Karpas-422 (cell line): ENCODE results near the gene RIN1. TPM values are rescaled to one million over a fixed set of nuclear protein-coding genes. Genes with fewer than 3 reads are reported as not detected.
A peak's percentile ranks its signal among the peaks of the same experiment; 100 is the strongest.

ENCODE experiments used
- DNase-seq: peaks from one replicate; pipeline ENCODE4 v3.0.0-alpha.2; 2015
- H2AFZ ChIP-seq: fragments of 200-600 bp; sonication (generic); 2 replicates; pipeline ENCODE4 v1.6.1; 2014; ENCODE audit warnings: antibody characterized with exemption, low read length, mixed read lengths
- H3K27ac ChIP-seq: fragments of 200-600 bp; sonication (generic); 2 replicates; pipeline ENCODE4 v1.5.1; 2014; ENCODE audit warnings: mild to moderate bottlenecking, low read length, moderate library complexity
- H3K27me3 ChIP-seq: fragments of 200-600 bp; sonication (generic); 2 replicates; pipeline ENCODE4 v1.6.1; 2014; ENCODE audit warnings: low read length, mixed read lengths
- H3K36me3 ChIP-seq: fragments of 200-600 bp; sonication (generic); 2 replicates; pipeline ENCODE4 v1.6.1; 2014; ENCODE audit warnings: low read length, mixed read lengths; ENCODE audit not compliant: insufficient read depth
- H3K4me1 ChIP-seq: fragments of 200-600 bp; sonication (generic); 2 replicates; pipeline ENCODE4 v1.6.1; 2014; ENCODE audit warnings: mild to moderate bottlenecking, low read length, mixed read lengths
- H3K4me2 ChIP-seq: fragments of 200-600 bp; sonication (generic); 2 replicates; pipeline ENCODE4 v1.6.1; 2014; ENCODE audit warnings: low read length, low read depth, mild to moderate bottlenecking; ENCODE audit not compliant: poor library complexity, severe bottlenecking
- H3K4me3 ChIP-seq: fragments of 200-600 bp; sonication (generic); 2 replicates; pipeline ENCODE4 v1.5.1; 2014; ENCODE audit warnings: mild to moderate bottlenecking, antibody characterized with exemption, low read length, mixed read lengths
- H3K79me2 ChIP-seq: fragments of 200-600 bp; sonication (generic); 2 replicates; pipeline ENCODE4 v1.6.1; 2014; ENCODE audit warnings: mild to moderate bottlenecking, low read length, mixed read lengths
- H3K9ac ChIP-seq: fragments of 200-600 bp; sonication (generic); 2 replicates; pipeline ENCODE4 v1.6.0; 2014; ENCODE audit warnings: low read length
- H3K9me2 ChIP-seq: fragments of 200-600 bp; sonication (generic), shearing (Covaris generic); replicated peaks from 2 replicates; pipeline ENCODE4 v1.6.0; 2014; ENCODE audit warnings: mild to moderate bottlenecking, low read length, moderate library complexity; ENCODE audit not compliant: insufficient read depth
- H3K9me3 ChIP-seq: fragments of 300-700, 200-600 bp; sonication (generic); 2 replicates; pipeline ENCODE4 v1.6.1; 2014; ENCODE audit warnings: low read length, mixed read lengths
- H4K20me1 ChIP-seq: fragments of 200-600 bp; sonication (generic); 2 replicates; pipeline ENCODE4 v1.6.1; 2014; ENCODE audit warnings: mild to moderate bottlenecking, antibody characterized with exemption, low read length, low read depth; ENCODE audit not compliant: insufficient read depth
- total RNA-seq: library from RNA; depleted of rRNA; stranded (reverse); fragments of >200 nt; shearing (Covaris generic); gene quantifications from 2 replicates; pipeline ENCODE4 v1.2.3, GENCODE V29; 2014; ENCODE audit warnings: low replicate concordance

RIN1 gene
- total RNA-seq, 1 experiment from 2014 or later: 0.78 TPM

DNA sequence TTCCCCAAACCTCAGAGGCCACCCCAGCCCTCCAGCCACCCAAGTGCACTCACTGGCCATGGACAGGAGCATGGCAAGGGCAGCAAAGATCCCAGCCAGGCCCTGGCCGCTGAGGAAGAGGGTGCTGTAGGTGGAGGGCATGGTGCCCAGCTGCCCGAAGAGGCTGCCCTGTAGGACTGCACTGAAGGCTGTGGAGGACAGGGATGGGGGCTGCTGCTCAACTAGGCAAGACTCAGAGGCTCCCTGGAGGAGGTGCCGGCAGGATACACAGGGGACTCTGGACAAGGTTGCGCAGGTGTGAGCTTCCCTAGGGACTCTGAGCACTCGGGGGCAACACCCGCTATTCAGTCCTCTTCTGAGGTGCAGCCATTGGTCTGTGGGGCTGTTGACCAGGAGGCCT is 32.2 kb upstream of the RIN1 start:
- Histone ChIP-seq H3K9me3 (no peaks in the 10 kb centered on the region), H3K79me2 (no peaks in the 10 kb centered on the region), H3K4me3 (no peak overlapping the region), H3K27ac (no peak overlapping the region), H3K9ac (no peak overlapping the region), H3K9me2 (no peaks in the 10 kb centered on the region), H3K36me3 (no peaks in the 10 kb centered on the region), H4K20me1 (0 out of 2 replicates have a peak, but pooled peaks cover 3% of the 10 kb centered on the region), H3K4me2 (no peak overlapping the region), H3K4me1 (peaks cover 24% of the 10 kb centered on the region), H3K27me3 (no peaks in the 10 kb centered on the region), H2AFZ (no peak overlapping the region)
- no peak for DNase-seq

DNA sequence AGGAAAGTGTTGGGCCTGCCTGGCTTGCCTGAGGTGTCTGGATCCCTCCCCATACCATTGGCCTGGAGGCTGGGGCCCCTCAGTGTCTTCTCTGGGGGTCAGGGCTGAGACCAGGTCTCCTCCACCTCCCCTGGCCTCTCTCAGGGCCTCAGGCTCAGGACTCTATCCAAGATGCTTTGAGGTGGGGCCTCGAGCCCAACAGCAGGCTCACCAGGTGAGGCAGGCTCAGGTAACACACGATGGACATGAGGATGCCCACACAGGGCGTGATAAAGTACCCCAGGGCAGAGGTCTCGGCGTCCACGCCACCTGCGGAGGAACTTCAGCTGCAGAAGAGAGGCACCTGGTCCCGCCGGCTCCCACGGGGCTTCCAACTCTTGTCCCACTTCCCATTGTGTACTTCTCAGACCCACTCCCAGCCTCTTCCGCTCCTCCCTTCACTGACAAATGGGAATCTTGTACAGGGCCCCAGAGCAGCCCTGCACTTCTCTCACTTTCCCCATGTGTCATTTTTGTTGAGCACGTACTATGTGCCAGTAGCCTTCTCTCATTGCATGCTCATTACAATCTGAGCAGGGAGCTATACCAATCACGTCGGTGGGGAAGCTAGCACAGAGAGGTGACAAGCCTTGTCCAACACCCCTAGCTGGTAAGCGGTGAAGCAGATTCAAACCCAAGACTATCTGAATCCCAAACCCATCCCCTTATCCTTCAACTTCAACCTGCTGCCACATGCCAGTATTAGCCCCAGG is 31.5 kb upstream of the RIN1 start:
- no peak overlapping the region for H2AFZ ChIP-seq
- H3K79me2 ChIP-seq: no peaks in the 10 kb centered on the region
- H3K36me3 ChIP-seq: no peaks in the 10 kb centered on the region
- H3K4me2 ChIP-seq: no peak overlapping the region
- H3K27me3 ChIP-seq: no peaks in the 10 kb centered on the region
- H3K27ac ChIP-seq: no peak overlapping the region
- peak; percentile 61 for DNase-seq
- H3K9me3 ChIP-seq: no peaks in the 10 kb centered on the region
- H3K9ac ChIP-seq: no peak overlapping the region
- H3K4me1 ChIP-seq: peaks cover 20% of the 10 kb centered on the region
- no peak overlapping the region for H3K4me3 ChIP-seq
- H4K20me1 ChIP-seq: 0 out of 2 replicates have a peak, but pooled peaks cover 3% of the 10 kb centered on the region
- H3K9me2 ChIP-seq: no peaks in the 10 kb centered on the region

DNA sequence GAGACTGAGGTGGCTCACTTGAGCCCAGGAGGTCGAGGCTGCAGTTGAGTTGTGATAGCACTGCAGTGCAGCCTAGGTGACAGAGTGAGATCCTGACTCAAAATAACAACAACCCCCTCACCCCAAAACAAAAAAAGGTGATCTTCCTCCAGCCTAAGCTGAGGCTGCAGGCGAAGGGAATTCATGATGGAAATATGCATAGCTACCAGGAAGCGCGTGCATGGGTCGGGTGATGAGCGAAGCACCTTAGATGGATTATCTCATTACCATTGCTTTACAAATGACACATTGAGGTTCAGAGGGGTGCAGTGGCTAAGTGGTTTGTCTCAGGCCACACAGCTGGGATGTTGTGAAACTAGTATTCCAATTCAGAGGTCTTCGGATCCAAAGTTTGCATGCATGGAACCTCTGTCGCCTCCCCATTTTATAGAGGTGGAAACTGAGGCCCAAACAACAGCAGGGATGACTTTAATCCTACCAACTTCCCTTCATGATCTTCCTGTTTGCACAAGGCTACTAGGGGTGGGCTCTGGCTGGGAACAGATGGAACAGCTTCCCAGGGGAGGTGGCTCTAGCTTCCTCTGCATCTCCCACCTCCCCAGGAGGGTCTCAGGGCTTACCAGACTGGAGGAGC is 30.7 kb upstream of the RIN1 start:
- peaks cover 12% of the 10 kb centered on the region for H3K4me1 ChIP-seq
- H2AFZ ChIP-seq: no peak overlapping the region
- no peak overlapping the region for H3K4me2 ChIP-seq
- no peak overlapping the region for H3K4me3 ChIP-seq
- no peak for DNase-seq
- H3K9me2 ChIP-seq: no peaks in the 10 kb centered on the region
- no peak overlapping the region for H3K9ac ChIP-seq
- no peaks in the 10 kb centered on the region for H3K27me3 ChIP-seq
- H4K20me1 ChIP-seq: 0 out of 2 replicates have a peak, but pooled peaks cover 3% of the 10 kb centered on the region
- no peaks in the 10 kb centered on the region for H3K79me2 ChIP-seq
- no peaks in the 10 kb centered on the region for H3K36me3 ChIP-seq
- no peaks in the 10 kb centered on the region for H3K9me3 ChIP-seq
- no peak overlapping the region for H3K27ac ChIP-seq

DNA sequence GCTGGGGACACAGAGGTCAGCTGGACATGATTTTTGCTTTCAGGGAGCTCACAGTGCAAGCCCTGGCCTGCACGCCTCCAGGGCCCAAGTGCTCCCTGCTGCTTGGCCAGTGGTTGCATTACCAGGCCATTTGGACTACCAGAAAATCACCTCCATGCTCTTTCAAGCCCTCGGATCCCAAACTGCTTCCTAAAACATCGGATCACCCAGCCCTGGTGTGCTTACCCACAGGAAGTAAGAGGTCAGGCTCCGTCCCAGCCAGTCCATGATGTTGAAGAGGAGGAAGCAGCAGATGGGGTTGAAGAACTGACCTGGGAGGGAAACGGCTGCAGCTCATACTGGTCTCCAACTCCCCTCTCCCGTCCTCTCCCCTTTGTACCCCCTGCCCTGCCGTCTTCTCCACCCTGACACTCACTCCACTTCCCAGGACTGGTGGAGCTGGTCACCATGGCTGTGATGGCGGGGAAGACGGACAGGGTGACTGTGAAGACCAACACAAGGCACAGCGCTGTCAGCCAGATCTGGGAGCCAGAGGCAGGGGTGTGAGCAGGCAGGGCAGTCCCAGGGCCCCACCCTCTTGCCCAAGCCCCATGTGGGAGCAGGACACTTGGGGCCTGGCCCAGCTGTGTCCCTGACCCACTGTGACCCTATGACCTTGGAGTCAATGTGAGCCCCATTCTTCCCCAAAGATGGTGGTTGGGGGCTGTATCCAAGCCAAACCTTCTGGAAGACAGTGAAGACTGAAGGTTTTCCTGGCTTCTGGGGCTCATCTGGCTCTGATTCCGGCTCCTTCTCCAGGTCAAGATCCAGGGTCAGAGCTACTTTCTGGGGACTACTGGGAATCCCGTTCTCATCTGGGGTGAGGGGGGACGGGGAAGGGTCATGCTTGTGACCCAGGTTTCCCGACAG is 29.7 kb upstream of the RIN1 start:
- peak; percentile 40 for DNase-seq
- no peak overlapping the region for H3K9ac ChIP-seq
- H3K4me1 ChIP-seq: peaks cover 8% of the 10 kb centered on the region

DNA sequence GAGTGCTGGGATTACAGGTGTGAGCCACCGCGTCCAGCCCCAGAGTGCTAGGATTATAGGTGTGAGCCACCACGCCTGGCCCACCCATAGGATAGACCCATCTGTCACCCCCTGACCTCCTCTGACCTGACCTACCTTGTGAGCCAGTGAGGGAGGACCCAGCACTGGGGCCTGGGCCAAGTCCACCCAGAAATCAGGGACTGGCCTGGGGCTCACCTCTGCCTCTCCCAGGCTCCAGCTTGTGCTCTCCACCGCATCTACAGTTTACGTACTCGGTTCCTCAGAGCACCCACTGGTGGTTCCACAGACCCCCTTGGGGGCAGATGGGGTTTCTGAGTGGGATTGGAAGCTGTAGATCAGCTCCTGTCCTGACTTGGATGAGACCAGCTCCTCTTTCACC is 28.9 kb upstream of the RIN1 start:
- Histone ChIP-seq H4K20me1 (0 out of 2 replicates have a peak, but pooled peaks cover 3% of the 10 kb centered on the region), H3K36me3 (no peaks in the 10 kb centered on the region), H3K4me2 (no peak overlapping the region), H3K27me3 (no peaks in the 10 kb centered on the region), H2AFZ (no peak overlapping the region), H3K4me3 (no peak overlapping the region), H3K27ac (no peak overlapping the region), H3K4me1 (peaks cover 8% of the 10 kb centered on the region), H3K9ac (no peak overlapping the region), H3K9me3 (no peaks in the 10 kb centered on the region), H3K9me2 (no peaks in the 10 kb centered on the region), H3K79me2 (no peaks in the 10 kb centered on the region)
- no peak for DNase-seq

More for the DNA sequence above, 29.7 kb upstream of the RIN1 start:
- Histone ChIP-seq H2AFZ (no peak overlapping the region), H3K27me3 (no peaks in the 10 kb centered on the region), H4K20me1 (0 out of 2 replicates have a peak, but pooled peaks cover 3% of the 10 kb centered on the region), H3K9me3 (no peaks in the 10 kb centered on the region), H3K4me2 (no peak overlapping the region), H3K79me2 (no peaks in the 10 kb centered on the region), H3K9me2 (no peaks in the 10 kb centered on the region), H3K4me3 (no peak overlapping the region), H3K27ac (no peak overlapping the region), H3K36me3 (no peaks in the 10 kb centered on the region)

- no peak overlapping the region for H3K4me2 ChIP-seq
- DNase-seq: peak; percentile 91
Measured at GRCh38 chr11:66363805-66364535, 27.7 kb upstream of the RIN1 start.

DNA sequence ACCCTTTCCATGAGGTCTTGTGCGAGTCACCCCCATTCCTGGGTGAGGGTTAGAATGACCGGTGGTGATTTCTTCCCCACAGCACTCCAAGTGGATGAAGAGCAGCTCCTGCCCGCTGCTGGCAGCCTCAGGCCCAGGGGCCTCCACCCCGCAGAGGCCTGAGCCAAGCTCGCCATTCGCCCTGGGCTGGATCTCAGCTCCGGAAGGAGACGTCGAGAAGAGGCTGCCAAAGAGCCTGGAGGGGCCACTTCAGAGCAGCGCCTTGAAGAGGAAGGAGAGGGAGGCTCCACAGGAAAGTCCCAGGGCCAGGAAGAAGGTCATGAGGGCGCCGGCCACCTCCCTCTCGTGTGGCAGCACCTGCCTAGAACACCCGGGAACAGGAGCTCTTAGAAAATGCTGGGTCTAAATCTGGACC is 27.0 kb upstream of the RIN1 start:
- Histone ChIP-seq H3K4me1 (no peaks in the 10 kb centered on the region), H3K79me2 (no peaks in the 10 kb centered on the region), H2AFZ (no peak overlapping the region), H3K4me2 (no peak overlapping the region), H3K27me3 (no peaks in the 10 kb centered on the region), H3K9me3 (no peaks in the 10 kb centered on the region), H3K27ac (no peak overlapping the region), H4K20me1 (0 out of 2 replicates have a peak, but pooled peaks cover 3% of the 10 kb centered on the region), H3K36me3 (no peaks in the 10 kb centered on the region), H3K9me2 (no peaks in the 10 kb centered on the region), H3K9ac (no peak overlapping the region), H3K4me3 (no peak overlapping the region)
- no peak for DNase-seq

More at GRCh38 chr11:66363805-66364535, 27.7 kb upstream of the RIN1 start:
- Histone ChIP-seq H3K4me1 (peaks cover 7% of the 10 kb centered on the region), H3K9me3 (no peaks in the 10 kb centered on the region), H4K20me1 (0 out of 2 replicates have a peak, but pooled peaks cover 3% of the 10 kb centered on the region), H3K79me2 (no peaks in the 10 kb centered on the region), H3K27me3 (no peaks in the 10 kb centered on the region), H3K4me3 (no peak overlapping the region), H3K27ac (no peak overlapping the region), H2AFZ (no peak overlapping the region), H3K9ac (no peak overlapping the region), H3K36me3 (no peaks in the 10 kb centered on the region), H3K9me2 (no peaks in the 10 kb centered on the region)
